ENCODE data around the gene KDM5B. TPM values are rescaled to one million over a fixed set of nuclear protein-coding genes. Genes with fewer than 3 reads are reported as not detected.

KDM5B gene
- total and polyA plus RNA-seq, 2 experiments from 2014 or later = 175 to 202 TPM

DNA sequence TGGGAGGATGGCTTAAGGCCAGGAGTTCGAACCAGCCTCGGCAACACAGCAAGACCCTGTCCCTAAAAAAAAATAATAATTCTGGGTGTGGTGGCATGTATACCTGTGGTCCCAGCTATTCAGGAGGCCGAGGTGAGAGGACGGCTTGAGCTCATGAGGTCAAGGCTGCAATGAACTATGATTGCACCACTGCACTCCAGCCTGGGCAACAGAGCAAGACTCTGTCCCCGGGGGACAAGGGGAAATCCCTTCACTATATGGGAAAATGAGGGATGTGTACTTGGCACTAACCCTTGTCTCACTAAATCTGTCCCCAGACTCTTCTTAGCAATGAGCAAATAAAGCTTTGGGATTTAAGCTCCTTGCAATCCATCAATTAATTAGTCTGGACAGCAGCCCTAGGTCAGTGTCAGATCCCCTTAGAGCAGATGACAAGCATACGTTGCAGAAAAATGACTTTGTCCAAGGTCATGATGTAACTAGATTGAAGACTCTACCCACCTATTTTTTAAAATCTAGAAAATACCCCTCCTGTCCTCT, 9.4 kb downstream of the KDM5B start (continued):
- TF ChIP-seq REST (IDR thresholded peaks at IDR 0.05; ENCODE audit: unreplicated experiment) = no peak
- TF ChIP-seq CTCF (conservative IDR thresholded peaks at IDR 0.05; ENCODE audit: low read depth in 2 of 2) = no peak
- TF ChIP-seq JUNB (IDR thresholded peaks at IDR 0.05; ENCODE audit: unreplicated experiment) = no peak
- no peak for TF ChIP-seq POLR2AphosphoS5 (IDR thresholded peaks at IDR 0.05; ENCODE audit: low read depth)
- TF ChIP-seq NANOG (IDR thresholded peaks at IDR 0.05; ENCODE audit: borderline replicate concordance) = no peak
- TF ChIP-seq ZNF331 (CRISPR knock-in tag; IDR thresholded peaks at IDR 0.05; ENCODE audit: low read depth) = no peak
- no peak for TF ChIP-seq EZH2phosphoT487 (IDR thresholded peaks at IDR 0.05; ENCODE audit: unreplicated experiment)
- no peak for TF ChIP-seq EZH2 (IDR thresholded peaks at IDR 0.05; ENCODE audit: low read depth, unreplicated experiment)
- no peak for TF ChIP-seq ZNF114 (CRISPR knock-in tag; IDR thresholded peaks at IDR 0.05)
- TF ChIP-seq CREB1 (CRISPR knock-in tag; IDR thresholded peaks at IDR 0.05; ENCODE audit: low read depth) = no peak
- TF ChIP-seq STAT1 (IDR thresholded peaks at IDR 0.05; ENCODE audit: unreplicated experiment) = no peak

DNA sequence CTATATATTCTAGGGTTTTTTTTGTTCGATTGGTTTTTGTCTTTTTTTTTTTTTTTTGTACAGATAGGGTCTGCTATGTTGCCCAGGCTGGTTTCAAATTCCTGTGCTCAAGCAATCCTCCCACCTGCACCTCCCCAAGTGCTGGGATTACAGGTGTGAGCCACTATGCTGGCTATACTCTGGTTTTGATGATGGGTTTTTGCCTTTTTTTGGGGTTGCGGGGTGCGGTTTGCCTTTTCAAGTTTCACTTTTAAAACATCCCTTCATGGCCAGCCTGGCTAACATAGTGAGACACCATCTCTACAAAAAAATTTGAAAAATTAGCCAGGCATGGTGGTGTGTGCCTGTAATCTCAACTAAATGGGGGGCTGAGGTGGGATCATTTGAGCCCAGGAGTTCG, 10.0 kb downstream of the KDM5B start:
- Mint-ChIP-seq H3K4me3 (no peak overlapping the region), H3K27ac (no peak overlapping the region), H3K9me3 (no peaks in the 10 kb centered on the region), H3K27me3 (ENCODE audit: insufficient read depth, low read depth, poor library complexity) (peaks cover 6% of the 10 kb centered on the region), H3K4me1 (peaks cover 43% of the 10 kb centered on the region), H3K36me3 (ENCODE audit: low read depth) (peaks cover 19% of the 10 kb centered on the region)
- Histone ChIP-seq H3K4me1 (ENCODE audit: insufficient read depth) (peaks cover 38% of the 10 kb centered on the region), H3K36me3 (ENCODE audit: insufficient read depth) (no peaks in the 10 kb centered on the region), H2AFZ (no peak overlapping the region), H3K4me2 (no peak overlapping the region), H3K4me3 (no peak overlapping the region), H4K20me1 (replicated peaks; ENCODE audit: insufficient read depth) (peaks cover 96% of the 10 kb centered on the region), H3K27ac (ENCODE audit: low read depth) (no peak overlapping the region), H3K79me2 (replicated peaks; ENCODE audit: insufficient read depth) (peaks cover 100% of the 10 kb centered on the region), H3F3A (replicated peaks; ENCODE audit: low read depth) (0 out of 2 replicates have a peak, but pooled peaks cover 6% of the 10 kb centered on the region), H3K9me2 (ENCODE audit: insufficient read depth) (no peaks in the 10 kb centered on the region), H3K27me3 (ENCODE audit: insufficient read depth) (no peaks in the 10 kb centered on the region)
- no peak for ATAC-seq
- no peak for DNase-seq (ENCODE audit: low spot score)
- TF ChIP-seq ZNF331 (CRISPR knock-in tag; IDR thresholded peaks at IDR 0.05; ENCODE audit: low read depth) = no peak
- TF ChIP-seq CREB1 (CRISPR knock-in tag; IDR thresholded peaks at IDR 0.05; ENCODE audit: low read depth) = no peak
- TF ChIP-seq ZNF114 (CRISPR knock-in tag; IDR thresholded peaks at IDR 0.05) = no peak
- no peak for TF ChIP-seq POLR2AphosphoS5 (IDR thresholded peaks at IDR 0.05; ENCODE audit: low read depth)
- TF ChIP-seq, protein P1, sequence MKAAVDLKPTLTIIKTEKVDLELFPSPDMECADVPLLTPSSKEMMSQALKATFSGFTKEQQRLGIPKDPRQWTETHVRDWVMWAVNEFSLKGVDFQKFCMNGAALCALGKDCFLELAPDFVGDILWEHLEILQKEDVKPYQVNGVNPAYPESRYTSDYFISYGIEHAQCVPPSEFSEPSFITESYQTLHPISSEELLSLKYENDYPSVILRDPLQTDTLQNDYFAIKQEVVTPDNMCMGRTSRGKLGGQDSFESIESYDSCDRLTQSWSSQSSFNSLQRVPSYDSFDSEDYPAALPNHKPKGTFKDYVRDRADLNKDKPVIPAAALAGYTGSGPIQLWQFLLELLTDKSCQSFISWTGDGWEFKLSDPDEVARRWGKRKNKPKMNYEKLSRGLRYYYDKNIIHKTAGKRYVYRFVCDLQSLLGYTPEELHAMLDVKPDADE (IDR thresholded peaks at IDR 0.05) = no peak
- no peak for TF ChIP-seq EZH2phosphoT487 (IDR thresholded peaks at IDR 0.05; ENCODE audit: unreplicated experiment)
- no peak for TF ChIP-seq EZH2 (IDR thresholded peaks at IDR 0.05; ENCODE audit: low read depth, unreplicated experiment)
- no peak for TF ChIP-seq STAT1 (IDR thresholded peaks at IDR 0.05; ENCODE audit: unreplicated experiment)
- no peak for TF ChIP-seq JUNB (IDR thresholded peaks at IDR 0.05; ENCODE audit: unreplicated experiment)
- no peak for TF ChIP-seq REST (IDR thresholded peaks at IDR 0.05; ENCODE audit: unreplicated experiment)
- no peak for TF ChIP-seq CTCF (conservative IDR thresholded peaks at IDR 0.05; ENCODE audit: low read depth in 2 of 2)
- no peak for TF ChIP-seq NANOG (IDR thresholded peaks at IDR 0.05; ENCODE audit: borderline replicate concordance)
